CD14-positive monocyte (primary cell): ENCODE results near the gene TRPV2. TPM values are rescaled to one million over a fixed set of nuclear protein-coding genes. Genes with fewer than 3 reads are reported as not detected.

Source experiments
- DNase-seq, 3 donors: peaks; one replicate each; pipeline ENCODE4 v3.0.0-alpha.2; 2011 to 2022
- H2AFZ ChIP-seq: 2 replicates; pipeline ENCODE4 v1.6.0; 2012; ENCODE audit warnings: mild to moderate bottlenecking, low read depth, low read length, inconsistent platforms; ENCODE audit not compliant: insufficient read depth, poor library complexity, severe bottlenecking
- H3K27ac ChIP-seq, 2 donors: 1 replicate in 1 of 2; 2 replicates in 1 of 2; pipeline ENCODE4 v1.5.1; 2012 to 2013; ENCODE audit warnings: low read length in 2 of 2, control low read depth in 1 of 2, inconsistent platforms in 1 of 2, low read depth in 1 of 2, mild to moderate bottlenecking in 1 of 2
- H3K27me3 ChIP-seq, 2 donors: one replicate each; pipeline versions ENCODE4 v1.6.0 to v1.6.1; 2011 to 2013; ENCODE audit warnings: low read length in 2 of 2; ENCODE audit not compliant: control insufficient read depth in 2 of 2, insufficient read depth in 2 of 2
- H3K36me3 ChIP-seq, 2 donors: replicated peaks in 1 of 2; 1 replicate in 1 of 2; 2 replicates in 1 of 2; pipeline versions ENCODE4 v1.5.1 to v1.6.1; 2012 to 2013; ENCODE audit warnings: low read length in 2 of 2, control low read depth in 1 of 2, inconsistent platforms in 1 of 2, mild to moderate bottlenecking in 1 of 2; ENCODE audit not compliant: insufficient read depth in 2 of 2, control insufficient read depth in 1 of 2
- H3K4me1 ChIP-seq, 2 donors: 1 replicate in 1 of 2; 2 replicates in 1 of 2; pipeline versions ENCODE4 v1.5.1 to v1.6.1; 2012 to 2013; ENCODE audit warnings: low read length in 2 of 2, control low read depth in 1 of 2, inconsistent platforms in 1 of 2, mild to moderate bottlenecking in 1 of 2, moderate library complexity in 1 of 2; ENCODE audit not compliant: insufficient read depth in 2 of 2, control insufficient read depth in 1 of 2
- H3K4me2 ChIP-seq: replicated peaks from 2 replicates; pipeline ENCODE3; 2012; ENCODE audit warnings: low read length, moderate library complexity, mild to moderate bottlenecking; ENCODE audit not compliant: poor library complexity, severe bottlenecking; ENCODE audit errors: extremely low read depth
- H3K4me3 ChIP-seq, 3 experiments: fragments of 200-600 bp in 1 of 3; sonication (generic) in 1 of 3; replicated peaks in 1 of 3; 1 replicate in 2 of 3; 2 replicates in 1 of 3; pipeline ENCODE4 v1.5.1; 2011 to 2013; ENCODE audit warnings: low read length in 3 of 3, mild to moderate bottlenecking in 3 of 3, control low read depth in 2 of 3, low read depth in 2 of 3, inconsistent platforms in 1 of 3, moderate library complexity in 1 of 3
- H3K79me2 ChIP-seq: 2 replicates; pipeline ENCODE4 v1.6.0; 2012; ENCODE audit warnings: mild to moderate bottlenecking, control low read depth, inconsistent platforms, low read length, moderate library complexity; ENCODE audit not compliant: insufficient read depth
- H3K9ac ChIP-seq: 2 replicates; pipeline ENCODE4 v1.6.0; 2017; ENCODE audit warnings: low read length, mild to moderate bottlenecking; ENCODE audit not compliant: insufficient read depth, poor library complexity, severe bottlenecking
- H3K9me3 ChIP-seq, 2 donors: replicated peaks in 1 of 2; 1 replicate in 1 of 2; 2 replicates in 1 of 2; pipeline versions ENCODE4 v1.5.1 to v1.6.1; 2012 to 2013; ENCODE audit warnings: low read length in 2 of 2, control low read depth in 1 of 2; ENCODE audit not compliant: control insufficient read depth in 1 of 2, insufficient read depth in 1 of 2
- H4K20me1 ChIP-seq: 2 replicates; pipeline ENCODE4 v1.6.0; 2012; ENCODE audit warnings: mild to moderate bottlenecking, low read length, control low read depth, moderate library complexity; ENCODE audit not compliant: insufficient read depth
- H3K27ac Mint-ChIP-seq, 7 donors: one replicate each; pipeline ENCODE4 v1.8.0; 2020; ENCODE audit warnings: mild to moderate bottlenecking in 7 of 7, mixed read lengths in 7 of 7, moderate library complexity in 6 of 7, inconsistent platforms in 2 of 7
- H3K27me3 Mint-ChIP-seq, 3 donors: one replicate each; pipeline ENCODE4 v1.8.0; 2021 to 2022; ENCODE audit warnings: low read depth in 3 of 3, mild to moderate bottlenecking in 3 of 3, mixed read lengths in 3 of 3, moderate library complexity in 3 of 3, inconsistent platforms in 1 of 3
- H3K36me3 Mint-ChIP-seq, 2 donors: one replicate each; pipeline ENCODE4 v1.8.0; 2020; ENCODE audit warnings: mixed read lengths in 2 of 2, inconsistent platforms in 1 of 2, mild to moderate bottlenecking in 1 of 2
- H3K4me1 Mint-ChIP-seq: one replicate; pipeline ENCODE4 v1.8.0; 2020; ENCODE audit warnings: mild to moderate bottlenecking, mixed read lengths
- H3K4me3 Mint-ChIP-seq, 2 donors: one replicate each; pipeline ENCODE4 v1.8.0; 2020; ENCODE audit warnings: mild to moderate bottlenecking in 2 of 2, mixed read lengths in 2 of 2, moderate library complexity in 1 of 2
- H3K9me3 Mint-ChIP-seq, 7 donors: one replicate each; pipeline ENCODE4 v1.8.0; 2020 to 2022; ENCODE audit warnings: mixed read lengths in 7 of 7, mild to moderate bottlenecking in 6 of 7, moderate library complexity in 6 of 7, inconsistent platforms in 2 of 7
- CTCF ChIP-seq: fragments of 200-600 bp; IDR thresholded peaks from one replicate; pipeline ENCODE4 v1.8.0; 2022; ENCODE audit warnings: antibody characterized with exemption, mild to moderate bottlenecking
- WGBS: methylation state at CpG from one replicate; pipeline ENCODE4 v1.1.5; 2013; ENCODE audit warnings: missing lambda C conversion rate; ENCODE audit not compliant: insufficient coverage; 5-methylcytosine and 5-hydroxymethylcytosine counted together
- intact Hi-C, 2 donors: fragments of 100-400 bp; cut with micrococcal nuclease; formaldehyde crosslinking; loops; one replicate each; pipeline versions ENCODE4 v1.15.0 to v1.15.1; 2023
- polyA plus RNA-seq, 3 donors: library from polyadenylated mRNA; depleted of rRNA in 1 of 3; unstranded in 2 of 3; stranded (reverse) in 1 of 3; fragments of 300-500 nt in 2 of 3; fragments of >200 nt in 1 of 3; fragmentation: Illumina TruSeq in 2 of 3; gene quantifications; 1 replicate in 2 of 3; 2 replicates in 1 of 3; pipeline ENCODE4 v1.2.3, GENCODE V29; 2012 to 2021

Gene TRPV2
- polyA plus RNA-seq, 3 donors, result 51.4 to 66.3 (median 58.2) TPM

DNA sequence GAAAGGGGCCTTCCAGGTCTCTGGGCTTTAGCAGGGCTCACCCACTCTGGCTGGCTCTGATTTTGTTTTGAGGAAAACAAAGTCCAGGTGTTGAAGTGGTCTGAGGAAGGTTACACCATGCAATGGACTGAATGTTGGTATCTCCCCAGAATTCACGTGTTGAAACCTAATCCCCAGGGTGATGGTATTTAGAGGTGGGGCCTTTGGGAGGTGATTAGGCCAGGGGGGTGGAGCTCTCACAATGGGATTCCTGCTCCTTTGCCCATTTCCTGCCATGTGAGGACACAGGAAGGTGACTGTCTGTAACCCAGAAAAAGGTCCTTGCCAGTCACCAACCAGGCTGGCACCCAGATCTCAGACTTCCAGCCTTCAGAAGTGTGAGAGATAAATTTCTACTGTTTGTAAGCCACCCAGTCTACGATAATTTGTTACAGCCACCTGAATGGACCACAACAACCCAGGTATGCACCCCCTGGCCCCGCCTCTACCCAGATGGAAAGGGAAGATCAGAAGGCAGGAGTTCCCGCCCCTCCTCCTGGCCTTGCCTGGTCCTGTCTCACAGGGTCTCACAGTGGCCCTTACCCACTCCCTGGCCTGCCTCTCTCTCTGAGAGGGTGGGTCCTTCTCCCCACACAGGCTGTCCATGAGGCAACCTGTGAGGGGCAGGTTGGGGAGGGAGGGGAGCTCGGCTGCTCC is 44.6 kb downstream of the TRPV2 start:
- H3K4me3 Mint-ChIP-seq, result no peak overlapping the region
- Histone ChIP-seq H4K20me1 (no peaks in the 10 kb centered on the region), H3K4me2 (no peak overlapping the region), H3K36me3 (no peaks in the 10 kb centered on the region), H3K27ac (no peak overlapping the region), H3K9me3 (no peaks in the 10 kb centered on the region), H2AFZ (no peak overlapping the region), H3K9ac (peak overlapping the region; percentile 21), H3K4me3 (no peak overlapping the region), H3K4me1 (no peaks in the 10 kb centered on the region), H3K27me3 (no peaks in the 10 kb centered on the region), H3K79me2 (no peaks in the 10 kb centered on the region)
- intact Hi-C loops, result loop anchor here in 1 of 2 donors (10.0 kb wide), 1 partner anchor 135 kb away; no protein-coding TSS in a partner anchor
- H3K4me1 Mint-ChIP-seq, result peaks cover 9% of the 10 kb centered on the region
- no peak for DNase-seq
- H3K36me3 Mint-ChIP-seq, result peaks cover 0 to 23% of the 10 kb centered on the region in 2 donors
- H3K27ac Mint-ChIP-seq, result no peak overlapping the region
- peaks cover 0 to 4% (median 2%) of the 10 kb centered on the region in 7 donors for H3K9me3 Mint-ChIP-seq
- no peaks in the 10 kb centered on the region for H3K27me3 Mint-ChIP-seq
- 100% methylated on average over 1 of the region's 5 CpGs for WGBS
- no peak for TF ChIP-seq CTCF

DNA sequence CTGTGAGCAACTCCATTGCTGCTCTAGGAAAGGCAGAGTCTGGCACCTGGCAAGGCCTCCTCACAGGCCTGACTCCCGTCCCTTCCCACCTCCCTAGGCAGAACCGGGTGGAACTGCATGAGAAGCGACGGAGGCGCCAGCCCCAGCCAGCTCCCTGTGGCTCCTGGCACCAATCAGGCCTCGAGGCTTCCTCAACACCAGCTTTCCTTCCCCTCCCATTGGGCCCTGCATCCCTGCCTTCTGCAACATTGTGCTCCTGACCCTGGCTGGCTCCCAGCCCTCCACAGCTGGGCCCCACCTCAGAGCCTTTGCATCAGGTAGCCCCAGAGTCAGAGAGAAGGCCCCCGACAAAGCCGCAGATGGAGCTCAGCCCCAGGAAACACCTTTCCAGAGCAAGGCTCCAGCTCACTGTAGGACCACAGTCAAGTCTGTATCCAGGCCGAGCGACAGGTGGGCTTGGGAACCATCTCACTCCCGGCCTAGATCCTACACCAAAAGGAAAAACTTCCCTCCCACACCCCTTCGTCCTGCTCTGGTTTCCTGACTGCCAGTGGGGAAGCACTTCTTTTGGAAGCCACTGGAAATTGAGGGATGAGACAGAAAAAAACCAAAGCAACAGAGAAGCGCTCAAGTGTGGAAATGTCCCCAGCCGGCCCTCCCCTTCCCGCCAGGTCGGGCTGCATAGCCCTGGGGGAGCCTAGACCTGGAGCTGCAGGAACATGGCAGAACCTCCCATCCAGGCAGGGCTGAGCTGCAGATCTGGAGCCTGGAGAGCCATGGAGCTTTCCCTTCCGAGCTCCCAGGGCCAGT is 45.6 kb downstream of the TRPV2 start:
- peaks cover 2% of the 10 kb centered on the region for H3K4me1 Mint-ChIP-seq
- no peaks in the 10 kb centered on the region for H3K27me3 Mint-ChIP-seq

More for the DNA sequence above, 45.6 kb downstream of the TRPV2 start:
- H3K4me3 ChIP-seq, result no peak overlapping the region
- no peaks in the 10 kb centered on the region for H3K79me2 ChIP-seq
- peaks cover 0 to 23% of the 10 kb centered on the region in 2 donors for H3K36me3 Mint-ChIP-seq
- H3K4me1 ChIP-seq, result no peaks in the 10 kb centered on the region
- no peak overlapping the region for H3K9ac ChIP-seq
- peak overlapping the region in 2 of 7 donors; percentile 42 to 69 for H3K27ac Mint-ChIP-seq
- 94% methylated on average over 13 of the region's 17 CpGs for WGBS
- no peaks in the 10 kb centered on the region for H4K20me1 ChIP-seq
- no peak overlapping the region for H3K4me3 Mint-ChIP-seq
- intact Hi-C loops, result no loop called here
- no peaks in the 10 kb centered on the region for H3K36me3 ChIP-seq
- H3K4me2 ChIP-seq, result no peak overlapping the region
- H2AFZ ChIP-seq, result no peak overlapping the region
- no peaks in the 10 kb centered on the region for H3K27me3 ChIP-seq
- H3K9me3 ChIP-seq, result no peaks in the 10 kb centered on the region
- DNase-seq, result no peak
- H3K9me3 Mint-ChIP-seq, result peaks cover 0 to 4% (median 2%) of the 10 kb centered on the region in 7 donors
- H3K27ac ChIP-seq, result no peak overlapping the region
- no peak for TF ChIP-seq CTCF
